Inflammatory macrophage (primary cell): ENCODE data around the gene LRGUK.
A peak's percentile ranks its signal among the peaks of the same experiment; 100 is the strongest.
"Not testable (repeated sequence)": the region's sequence is repeated elsewhere in the genome, so short reads cannot be mapped to it uniquely, and the experiment has no call there.

Experiments
- DNase-seq, 2 donors: peaks; one replicate each; pipeline ENCODE4 v3.0.0-alpha.2; 2020 to 2022

LRGUK gene

DNA sequence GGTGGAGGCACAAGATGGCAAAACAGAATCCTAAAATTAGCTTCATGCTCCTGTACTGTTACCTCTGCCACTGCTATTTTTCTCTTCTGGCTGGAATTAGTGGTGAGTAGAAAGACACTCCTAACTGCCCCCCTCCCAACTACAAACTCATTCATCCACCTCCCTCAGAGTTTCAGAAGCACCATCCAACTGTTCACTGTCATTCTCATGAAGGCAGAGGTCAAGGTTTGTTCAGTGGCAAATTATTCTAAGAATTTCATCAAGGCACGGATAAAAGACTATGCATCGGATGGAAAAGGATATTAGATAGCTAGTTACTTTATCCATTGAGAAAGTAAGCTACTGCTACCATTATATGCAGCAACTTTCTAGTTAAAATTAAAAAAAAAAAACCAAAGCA is 59.7 kb downstream of the LRGUK start:
- no peak for DNase-seq

DNA sequence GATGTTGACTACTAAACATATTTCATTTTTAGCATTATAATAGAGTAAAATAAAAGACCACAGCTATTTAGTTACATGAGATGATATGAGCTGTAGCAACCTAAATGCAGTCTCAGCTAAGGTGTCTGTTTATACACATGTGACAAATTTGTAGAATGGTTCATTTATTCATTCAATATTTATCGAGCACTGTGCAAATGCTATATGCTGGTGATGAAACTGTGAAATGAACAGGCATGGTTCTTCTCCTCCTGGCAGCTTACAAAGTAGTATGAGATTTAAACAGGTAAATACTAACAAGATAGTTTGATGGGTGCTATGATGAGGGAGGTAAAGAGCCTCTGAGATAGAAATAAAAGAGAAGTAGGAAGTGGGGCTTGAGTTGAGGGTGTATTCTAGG is 60.8 kb downstream of the LRGUK start:
- DNase-seq = no peak

DNA sequence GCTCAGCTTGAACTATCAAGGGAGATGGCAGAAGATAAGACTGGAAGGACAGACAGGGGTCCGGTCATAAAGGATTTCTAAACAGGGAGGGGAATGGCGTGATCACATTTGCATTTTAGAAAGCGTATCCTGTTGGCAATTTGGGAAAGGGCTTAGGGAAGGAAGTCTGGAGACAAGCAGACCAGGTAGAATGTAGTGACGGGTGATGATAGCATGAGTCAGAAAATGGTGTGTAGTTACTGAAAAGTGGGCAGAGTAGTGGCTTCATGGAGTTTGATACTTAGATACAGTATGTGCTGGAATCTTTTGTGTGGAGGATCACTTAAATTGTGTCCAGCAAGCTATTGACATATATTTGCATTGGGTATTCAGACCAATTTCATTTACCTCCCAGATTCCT is 61.2 kb downstream of the LRGUK start:
- DNase-seq = no peak

- DNase-seq = no peak
Observed at GRCh38 chr7:134189559-134189958, 62.4 kb downstream of the LRGUK start.

DNA sequence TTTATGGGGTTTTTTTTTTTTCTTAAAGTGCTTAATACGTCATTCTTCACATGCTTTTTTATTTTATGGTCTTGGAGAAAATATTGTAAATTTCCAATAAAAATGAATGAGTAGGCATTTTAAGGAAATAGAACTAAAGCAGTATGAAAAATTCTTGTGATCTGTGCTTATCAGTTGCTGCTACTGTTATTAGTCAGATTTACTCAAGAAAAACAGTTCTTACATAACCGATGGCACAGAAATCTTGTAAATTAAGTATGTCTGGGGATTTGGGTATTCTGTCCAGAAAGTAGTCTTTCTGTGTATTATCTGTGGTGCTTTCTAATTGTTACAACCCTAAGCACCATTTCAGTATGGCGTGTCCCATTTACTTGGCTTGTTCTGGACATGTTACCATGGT is 64.7 kb downstream of the LRGUK start:
- peak in 1 of 2 donors; percentile 60 for DNase-seq

GRCh38 chr7:134193240-134193639 is 66.1 kb downstream of the LRGUK start:
- DNase-seq = no peak

GRCh38 chr7:134195252-134195651 is 68.1 kb downstream of the LRGUK start:
- no peak for DNase-seq

DNA sequence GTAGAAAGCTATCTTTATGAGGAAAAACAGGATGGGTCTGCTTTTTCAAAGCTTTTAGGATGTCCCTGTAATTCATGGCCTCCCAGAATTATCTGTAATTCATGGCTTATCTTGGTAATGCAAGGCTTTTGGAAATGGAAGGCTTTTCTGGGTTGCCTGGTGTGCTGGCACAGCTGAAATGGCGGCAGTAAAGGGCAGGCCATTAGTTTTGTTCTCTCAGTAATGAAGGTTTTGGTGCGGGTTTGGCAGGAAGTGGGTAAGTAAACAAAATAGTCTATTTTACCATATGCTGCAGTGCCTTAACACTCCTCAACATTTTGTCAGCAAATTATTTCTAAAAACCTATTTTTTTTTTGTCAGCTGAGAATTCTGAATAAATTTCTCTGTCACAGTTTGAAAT is 69.3 kb downstream of the LRGUK start:
- DNase-seq = no peak

DNA sequence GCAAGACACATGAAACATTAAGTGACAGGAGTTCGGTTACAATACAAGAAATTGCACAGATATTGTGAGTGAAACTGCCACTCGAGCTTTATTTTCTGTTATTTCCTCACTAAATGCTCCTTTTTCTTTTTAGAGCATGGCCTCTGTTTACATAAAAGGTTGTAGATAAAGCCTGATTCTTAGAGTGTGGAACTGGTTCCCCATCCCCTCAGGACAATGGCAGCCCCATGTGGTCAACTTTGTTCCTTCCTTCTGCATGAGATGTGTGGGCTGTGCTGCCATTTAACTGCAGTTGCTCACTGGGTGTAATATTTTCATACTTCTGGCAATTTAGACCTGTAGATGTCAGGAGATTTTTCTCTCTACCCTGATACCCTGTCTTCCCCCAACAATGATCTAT is 70.2 kb downstream of the LRGUK start:
- DNase-seq = peak; percentile 34 to 48

DNA sequence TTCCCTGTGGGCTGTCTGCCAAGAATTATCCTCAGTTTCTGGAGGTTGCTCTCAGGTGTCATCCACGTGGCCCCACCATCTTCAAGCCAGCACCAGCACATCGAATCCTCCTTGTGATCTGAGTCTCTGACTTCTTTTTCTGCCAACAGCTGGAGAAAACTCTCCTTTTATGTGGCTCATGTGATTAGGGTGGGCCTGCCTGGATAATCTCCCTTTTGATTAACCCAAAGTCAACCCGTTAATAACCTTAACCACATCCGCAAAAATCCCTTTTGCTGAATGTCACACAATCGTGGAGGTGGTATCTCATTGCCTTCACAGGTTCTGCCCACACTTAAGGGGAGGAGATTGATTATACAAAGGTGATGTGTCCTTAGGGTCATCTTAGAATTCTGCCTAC is 73.8 kb downstream of the LRGUK start:
- DNase-seq = no peak

GRCh38 chr7:134201569-134202261 is 74.6 kb downstream of the LRGUK start:
- no peak for DNase-seq

GRCh38 chr7:134203186-134203889 is 76.2 kb downstream of the LRGUK start:
- DNase-seq = no peak

GRCh38 chr7:134209322-134210015 is 82.3 kb downstream of the LRGUK start:
- no peak for DNase-seq

- no peak for DNase-seq
Observed at GRCh38 chr7:134210227-134210626, 83.1 kb downstream of the LRGUK start.

DNA sequence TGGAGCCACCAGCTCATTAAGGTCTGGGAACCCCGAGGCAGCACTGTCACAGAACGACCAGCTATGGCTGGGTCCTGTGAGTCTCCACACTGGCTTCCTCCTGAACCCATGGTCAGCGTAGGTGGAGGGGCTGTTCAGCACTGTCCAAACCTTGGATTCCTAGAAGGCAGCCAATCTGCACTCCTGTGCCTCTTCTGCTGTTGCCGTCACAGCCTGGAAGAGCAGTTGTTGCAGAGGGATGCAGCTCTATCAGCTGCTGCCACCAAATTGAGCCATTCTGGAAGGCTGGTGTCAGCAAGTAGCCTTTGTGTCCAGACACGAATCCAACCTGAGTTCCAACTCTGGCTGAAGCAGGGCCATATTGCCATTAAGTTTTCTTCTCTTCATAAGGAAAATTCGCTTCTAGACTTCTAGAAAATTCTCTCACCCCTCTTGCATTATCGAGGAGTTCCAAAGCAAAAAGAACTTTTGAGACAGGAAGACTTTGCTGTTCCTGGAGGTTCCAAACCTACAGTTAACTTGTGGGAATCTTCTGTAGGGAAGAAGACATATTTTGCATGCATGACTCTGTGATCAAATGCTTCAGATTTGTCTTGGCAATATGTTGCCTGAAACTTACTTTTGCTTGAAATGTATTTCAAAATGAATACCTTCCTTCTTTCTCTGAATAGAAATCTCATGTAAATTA is 84.0 kb downstream of the LRGUK start:
- peak in 1 of 2 donors; percentile 16 for DNase-seq

DNA sequence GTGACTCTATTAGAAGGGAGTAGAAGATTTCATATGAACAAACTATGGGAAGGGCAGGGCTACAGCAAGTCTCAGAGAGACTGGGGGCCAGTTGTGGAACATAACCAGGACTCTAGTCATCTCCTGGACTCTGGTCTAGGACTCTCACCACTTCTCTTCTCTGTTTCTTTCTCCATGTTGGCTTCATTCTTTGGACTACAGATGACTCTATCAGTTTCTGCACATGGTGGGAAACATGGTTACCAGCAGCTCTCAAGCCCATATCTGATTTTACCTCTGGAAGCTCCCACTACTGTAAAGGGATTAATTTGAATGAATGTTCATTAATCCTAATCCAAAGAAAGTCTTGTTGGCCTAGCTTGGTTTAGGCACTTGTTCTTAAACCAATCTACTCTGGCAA is 84.7 kb downstream of the LRGUK start:
- DNase-seq = no peak

DNA sequence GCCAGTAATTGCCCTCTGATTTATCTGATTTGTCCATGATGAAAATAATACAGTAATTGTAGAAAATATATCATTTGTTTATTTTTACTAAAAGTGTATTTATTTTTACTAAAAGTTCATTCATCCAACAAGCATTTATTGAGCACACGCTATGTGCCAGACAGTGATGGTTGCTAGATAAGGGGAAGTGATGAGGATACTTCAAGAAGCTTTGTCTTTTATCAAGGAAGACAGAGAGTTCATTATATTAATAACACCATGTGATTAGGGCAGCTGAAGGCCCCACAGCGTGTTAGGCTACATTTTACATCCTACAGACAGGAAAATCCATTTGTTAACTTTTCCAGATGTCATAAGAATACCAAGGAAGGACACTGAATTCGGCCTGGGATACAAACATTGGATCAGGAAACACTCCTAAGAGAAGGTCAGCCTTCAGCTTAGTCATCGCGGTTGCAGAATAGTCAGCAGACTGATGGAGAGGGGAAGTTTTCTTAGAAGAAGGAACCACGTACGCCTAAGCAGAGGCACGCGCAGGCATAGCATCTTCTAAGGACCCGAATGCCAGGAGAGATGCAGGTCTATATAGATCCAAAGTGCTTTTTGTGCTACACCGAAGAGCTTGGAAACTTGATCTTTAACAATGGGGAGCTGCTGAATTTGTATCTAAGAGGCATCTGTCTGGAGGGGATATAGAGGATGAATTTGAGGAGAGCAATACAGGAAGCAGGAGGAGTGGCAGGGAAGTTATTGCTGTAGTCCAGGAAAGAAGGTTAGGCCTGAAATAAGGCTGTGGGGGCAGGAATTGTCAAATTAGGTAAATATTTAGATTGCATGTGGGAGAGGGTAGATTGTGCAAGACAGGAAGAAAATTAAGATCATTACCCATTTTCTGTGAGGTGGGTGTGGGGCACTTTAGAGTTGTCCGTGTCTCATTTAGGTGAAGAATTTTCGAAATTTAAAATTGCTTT is 85.7 kb downstream of the LRGUK start:
- DNase-seq = peak; percentile 95 to 97

- DNase-seq = no peak
Observed at GRCh38 chr7:134220236-134220635, 93.1 kb downstream of the LRGUK start.

- not testable (repeated sequence) for DNase-seq
Observed at GRCh38 chr7:134231296-134231695, 104.2 kb downstream of the LRGUK start.

- no peak for DNase-seq
Observed at GRCh38 chr7:134234216-134234615, 107.1 kb downstream of the LRGUK start.

DNA sequence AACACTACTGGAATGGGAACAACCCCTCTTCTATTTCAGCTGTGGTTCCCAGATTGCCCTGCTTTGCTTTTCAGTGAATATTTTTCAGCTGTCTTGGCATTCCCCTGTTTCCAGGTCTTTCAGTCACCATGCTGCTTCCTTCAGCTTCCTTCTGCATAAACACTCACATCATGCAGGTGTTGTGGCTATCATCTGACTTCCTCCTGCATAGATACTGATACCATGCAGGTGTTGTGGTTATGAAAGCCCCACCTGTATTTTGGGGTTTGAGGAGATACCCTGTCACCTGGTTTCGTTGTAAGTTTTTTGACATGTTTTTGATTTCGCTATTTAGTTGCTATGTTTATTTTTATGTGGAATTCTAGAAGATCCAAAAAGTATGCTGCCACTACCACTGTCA is 118.1 kb downstream of the LRGUK start:
- DNase-seq = no peak

DNA sequence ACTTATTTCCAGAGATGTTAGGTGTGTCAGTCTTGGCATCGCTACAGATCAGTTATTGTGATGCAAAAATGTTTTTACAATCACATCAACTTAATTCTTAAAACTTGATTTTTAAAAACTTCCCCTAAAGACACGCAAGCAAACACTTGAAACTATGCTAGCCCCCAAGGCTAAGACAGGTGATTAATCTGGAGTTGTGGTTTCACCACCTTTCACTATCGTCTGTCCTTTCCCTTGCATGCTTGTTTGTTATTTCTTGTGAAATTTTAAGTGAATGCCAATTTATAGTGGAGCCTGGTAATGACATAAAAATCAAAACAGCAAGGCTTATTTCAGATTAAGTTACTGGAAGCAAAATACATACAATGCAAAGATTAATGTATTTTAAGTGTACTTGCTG is 119.2 kb downstream of the LRGUK start:
- no peak for DNase-seq
